B cell (primary cell): ENCODE data around the gene RAI14. TPM values are rescaled to one million over a fixed set of nuclear protein-coding genes. Genes with fewer than 3 reads are reported as not detected.

Experiments
- ATAC-seq: fragments of 200-7000 bp; cut with Tn5 transposase; one replicate; pipeline ENCODE4 v1.10.0; 2021; ENCODE audit warnings: low read depth, mild to moderate bottlenecking, moderate number of reproducible peaks, moderate library complexity
- CTCF ChIA-PET: fragments of 350-600 bp; sonication (Branson Sonifier 250); formaldehyde crosslinking; loops from one replicate; lab custom pipeline; 2021; ENCODE audit warnings: antibody characterized with exemption, inconsistent platforms; lab: Charles Lee
- POLR2A ChIA-PET: fragments of 350-600 bp; sonication (Branson Sonifier 250); formaldehyde crosslinking; loops from one replicate; lab custom pipeline; 2021; ENCODE audit warnings: antibody characterized with exemption; lab: Charles Lee
- DNase-seq: peaks from one replicate; pipeline ENCODE4 v3.0.0; 2013
- H2AFZ ChIP-seq: 2 replicates; pipeline ENCODE4 v1.6.1; 2012; ENCODE audit warnings: mild to moderate bottlenecking, low read depth, low read length; ENCODE audit not compliant: insufficient read depth, poor library complexity, severe bottlenecking
- H3K27ac ChIP-seq, 2 donors: 1 replicate in 1 of 2; 2 replicates in 1 of 2; pipeline ENCODE4 v1.5.1; 2012 to 2013; ENCODE audit warnings: low read length in 2 of 2, mild to moderate bottlenecking in 2 of 2, moderate library complexity in 1 of 2
- H3K27me3 ChIP-seq, 4 experiments: fragments of 200-600 bp in 1 of 4; sonication (generic) in 1 of 4; replicated peaks in 1 of 4; 1 replicate in 2 of 4; 2 replicates in 2 of 4; pipeline versions ENCODE4 v1.6.1 to v1.7.0; 2013 to 2016; ENCODE audit warnings: low read length in 3 of 4, mild to moderate bottlenecking in 2 of 4, mixed read lengths in 1 of 4, moderate library complexity in 1 of 4; ENCODE audit not compliant: insufficient read depth in 4 of 4, control insufficient read depth in 3 of 4; ENCODE audit errors: control extremely low read depth in 1 of 4
- H3K36me3 ChIP-seq, 2 experiments: replicated peaks in 1 of 2; 1 replicate in 1 of 2; 2 replicates in 1 of 2; pipeline versions ENCODE4 v1.6.1 to v1.7.1; 2013; ENCODE audit warnings: low read length in 1 of 2; ENCODE audit not compliant: insufficient read depth in 2 of 2, control insufficient read depth in 1 of 2; ENCODE audit errors: control extremely low read depth in 1 of 2, extremely low read depth in 1 of 2
- H3K4me1 ChIP-seq, 2 donors: fragments of 200-600 bp in 1 of 2; sonication (generic) in 1 of 2; 1 replicate in 1 of 2; 2 replicates in 1 of 2; pipeline versions ENCODE4 v1.5.1 to v1.6.1; 2013 to 2017; ENCODE audit warnings: low read length in 2 of 2; ENCODE audit not compliant: control insufficient read depth in 2 of 2, insufficient read depth in 2 of 2
- H3K4me2 ChIP-seq: replicated peaks from 2 replicates; pipeline ENCODE3; 2012; ENCODE audit warnings: mild to moderate bottlenecking, low read depth, low read length; ENCODE audit not compliant: poor library complexity, severe bottlenecking
- H3K4me3 ChIP-seq, 5 experiments: fragments of 200-600 bp in 1 of 5; sonication (generic) in 1 of 5; 1 replicate in 3 of 5; 2 replicates in 2 of 5; pipeline versions ENCODE4 v1.5.1 to v1.7.0; 2011 to 2016; ENCODE audit warnings: low read length in 4 of 5, mild to moderate bottlenecking in 4 of 5, low read depth in 2 of 5, control low read depth in 1 of 5, moderate library complexity in 1 of 5; ENCODE audit not compliant: insufficient read depth in 1 of 5; ENCODE audit errors: control extremely low read depth in 1 of 5, extremely low read depth in 1 of 5
- H3K79me2 ChIP-seq: fragments of 200-600 bp; sonication (generic); one replicate; pipeline ENCODE4 v1.6.0; 2016; ENCODE audit warnings: low read length; ENCODE audit not compliant: control insufficient read depth, insufficient read depth
- H3K9ac ChIP-seq: fragments of 200-600 bp; sonication (generic); 2 replicates; pipeline ENCODE4 v1.6.1; 2017; ENCODE audit warnings: mild to moderate bottlenecking, low read length, moderate library complexity
- H3K9me3 ChIP-seq, 3 donors: one replicate each; pipeline versions ENCODE4 v1.6.1 to v1.7.1; 2013; ENCODE audit warnings: low read length in 2 of 3; ENCODE audit not compliant: control insufficient read depth in 2 of 3, insufficient read depth in 1 of 3; ENCODE audit errors: control extremely low read depth in 1 of 3
- H4K20me1 ChIP-seq: 2 replicates; pipeline ENCODE4 v1.6.0; 2012; ENCODE audit warnings: mild to moderate bottlenecking, low read length; ENCODE audit not compliant: insufficient read depth, control insufficient read depth, poor library complexity, severe bottlenecking
- H3K27ac Mint-ChIP-seq: one replicate; pipeline ENCODE4 v1.8.0; 2021; ENCODE audit warnings: mixed read lengths
- H3K27me3 Mint-ChIP-seq: one replicate; pipeline ENCODE4 v1.8.0; 2021; ENCODE audit warnings: mixed read lengths
- H3K4me1 Mint-ChIP-seq: one replicate; pipeline ENCODE4 v1.8.0; 2021; ENCODE audit warnings: mixed read lengths
- H3K4me3 Mint-ChIP-seq: one replicate; pipeline ENCODE4 v1.8.0; 2021; ENCODE audit warnings: mixed read lengths
- H3K9me3 Mint-ChIP-seq: one replicate; pipeline ENCODE4 v1.8.0; 2022; ENCODE audit warnings: mixed read lengths; ENCODE audit not compliant: insufficient read depth
- CTCF ChIP-seq: fragments of 200-600 bp; IDR thresholded peaks from one replicate; pipeline ENCODE4 v1.8.0; 2022; ENCODE audit warnings: antibody characterized with exemption, mild to moderate bottlenecking
- EZH2 ChIP-seq: IDR thresholded peaks from 2 replicates; pipeline ENCODE4 v1.6.1; 2012; ENCODE audit warnings: borderline replicate concordance, low read depth, mild to moderate bottlenecking, moderate library complexity, low read length; ENCODE audit not compliant: insufficient read depth, poor library complexity, severe bottlenecking
- WGBS: methylation state at CpG from one replicate; pipeline ENCODE4 v1.1.5; 2013; ENCODE audit warnings: missing lambda C conversion rate; ENCODE audit not compliant: insufficient coverage; 5-methylcytosine and 5-hydroxymethylcytosine counted together
- intact Hi-C: fragments of 100-400 bp; cut with micrococcal nuclease; formaldehyde crosslinking; loops from one replicate; pipeline ENCODE4 v1.10.0; 2022
- polyA plus RNA-seq: library from polyadenylated mRNA; depleted of rRNA; stranded (reverse); fragments of >200 nt; gene quantifications from 2 replicates; pipeline ENCODE4 v1.2.3, GENCODE V29; 2012
- total RNA-seq, 2 donors: library from RNA; stranded (reverse); fragments of 120-200 nt in 1 of 2; gene quantifications; 1 replicate in 1 of 2; 2 replicates in 1 of 2; pipeline versions ENCODE4 v1.2.3 to v1.2.4, GENCODE V29; 2013 to 2022

Gene RAI14
- total and polyA plus RNA-seq, 2 donors (not counting 1 experiment from before 2014, with no cell fraction given), result 0.55 to 1.9 TPM

- Histone ChIP-seq H3K9me3 (no peaks in the 10 kb centered on the region), H3K4me1 (no peaks in the 10 kb centered on the region), H3K27me3 (peaks cover 0 to 2% (median 0%) of the 10 kb centered on the region in 4 experiments), H2AFZ (no peak overlapping the region), H3K27ac (no peak overlapping the region), H3K4me2 (no peak overlapping the region), H3K4me3 (no peak overlapping the region), H4K20me1 (no peaks in the 10 kb centered on the region), H3K36me3 (no peaks in the 10 kb centered on the region), H3K79me2 (no peaks in the 10 kb centered on the region), H3K9ac (no peak overlapping the region)
- Mint-ChIP-seq H3K4me3 (no peak overlapping the region), H3K4me1 (no peaks in the 10 kb centered on the region), H3K27ac (no peak overlapping the region), H3K27me3 (no peaks in the 10 kb centered on the region), H3K9me3 (no peaks in the 10 kb centered on the region)
- ATAC-seq, result no peak
- 100% methylated on average over 2 of the region's 9 CpGs for WGBS
- POLR2A ChIA-PET, result no interaction called here
- no peak for DNase-seq
- CTCF ChIA-PET, result interaction anchor here (1.0 kb wide), 1 partner anchor 10 kb away, joined by 3 read pairs; no protein-coding TSS in a partner anchor
- TF ChIP-seq CTCF (no peak), EZH2 (no peak)
- intact Hi-C loops, result no loop called here
These were observed 146.9 kb downstream of the RAI14 start for GRCh38 chr5:34802834-34803563.

GRCh38 chr5:34803974-34804732, 148.0 kb downstream of the RAI14 start:
- no peak overlapping the region for H3K4me3 Mint-ChIP-seq
- no peaks in the 10 kb centered on the region for H3K9me3 Mint-ChIP-seq

More at GRCh38 chr5:34803974-34804732, 148.0 kb downstream of the RAI14 start:
- Histone ChIP-seq H3K4me3 (no peak overlapping the region), H3K36me3 (no peaks in the 10 kb centered on the region), H3K27ac (no peak overlapping the region), H3K79me2 (no peaks in the 10 kb centered on the region), H3K4me1 (no peaks in the 10 kb centered on the region), H3K9ac (no peak overlapping the region), H3K9me3 (no peaks in the 10 kb centered on the region), H4K20me1 (no peaks in the 10 kb centered on the region), H3K4me2 (no peak overlapping the region), H2AFZ (no peak overlapping the region), H3K27me3 (peaks cover 0 to 2% (median 0%) of the 10 kb centered on the region in 4 experiments)
- Mint-ChIP-seq H3K27me3 (no peaks in the 10 kb centered on the region), H3K4me1 (no peaks in the 10 kb centered on the region), H3K27ac (no peak overlapping the region)
- DNase-seq, result no peak
- ChIA-PET CTCF (no interaction called here), POLR2A (no interaction called here)
- intact Hi-C loops, result no loop called here
- 100% methylated on average over 2 of the region's 4 CpGs for WGBS
- no peak for TF ChIP-seq CTCF
- ATAC-seq, result no peak
